MG63 (cell line): ENCODE results near the gene CTPS2. TPM values are rescaled to one million over a fixed set of nuclear protein-coding genes. Genes with fewer than 3 reads are reported as not detected.
"Not testable (repeated sequence)": the region's sequence is repeated elsewhere in the genome, so short reads cannot be mapped to it uniquely, and the experiment has no call there.

ENCODE experiments used
- DNase-seq: peaks from one replicate; pipeline ENCODE4 v3.0.0-alpha.2; 2020
- H3K27me3 ChIP-seq: fragments of 250-450 bp; sonication (Bioruptor Pico); 2 replicates; pipeline ENCODE4 v1.5.1; 2020; ENCODE audit warnings: mild to moderate bottlenecking, moderate library complexity
- H3K36me3 ChIP-seq: fragments of 250-450 bp; sonication (Bioruptor Pico); 2 replicates; pipeline ENCODE4 v1.5.1; 2020; ENCODE audit warnings: mild to moderate bottlenecking, moderate library complexity
- H3K4me3 ChIP-seq: fragments of 250-450 bp; sonication (Bioruptor Pico); 2 replicates; pipeline ENCODE4 v1.5.1; 2020; ENCODE audit warnings: mild to moderate bottlenecking, moderate library complexity
- H3K9me3 ChIP-seq: fragments of 250-450 bp; sonication (Bioruptor Pico); 2 replicates; pipeline ENCODE4 v1.5.1; 2020; ENCODE audit warnings: mild to moderate bottlenecking, moderate library complexity
- total RNA-seq: library from RNA; depleted of rRNA; stranded (reverse); fragments of >200 nt; shearing (Covaris generic); gene quantifications from 2 replicates; pipeline ENCODE4 v1.2.3, GENCODE V29; 2014; ENCODE audit warnings: low replicate concordance

CTPS2 gene
- total RNA-seq, 1 experiment from 2014 or later, result 13.2 TPM

DNA sequence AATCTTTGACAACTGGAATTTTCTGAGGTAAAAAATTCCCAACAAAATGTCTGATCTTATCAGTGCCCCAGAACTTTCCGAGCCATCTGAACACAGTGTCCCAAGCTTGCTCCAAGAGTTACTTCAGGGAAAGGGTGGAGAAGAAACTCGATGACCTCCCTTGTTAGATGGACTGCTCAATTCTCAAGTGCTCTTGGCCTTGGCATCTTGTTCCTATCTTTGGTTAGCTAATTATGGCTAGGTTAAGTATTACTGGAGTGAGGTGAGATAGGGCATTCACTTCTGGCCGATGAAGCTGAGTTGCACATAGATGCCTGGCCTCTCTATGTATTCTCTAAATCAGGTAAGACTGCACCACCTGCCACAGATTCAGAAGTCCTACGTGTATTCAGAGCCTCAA lies 71.6 kb downstream of the CTPS2 start:
- H3K9me3 ChIP-seq, result no peaks in the 10 kb centered on the region
- H3K27me3 ChIP-seq, result no peaks in the 10 kb centered on the region
- no peaks in the 10 kb centered on the region for H3K36me3 ChIP-seq
- H3K4me3 ChIP-seq, result no peak overlapping the region
- DNase-seq, result no peak

- no peak overlapping the region for H3K4me3 ChIP-seq
- H3K36me3 ChIP-seq, result no peaks in the 10 kb centered on the region
- no peaks in the 10 kb centered on the region for H3K9me3 ChIP-seq
- H3K27me3 ChIP-seq, result no peaks in the 10 kb centered on the region
- no peak for DNase-seq
Measured at GRCh38 chrX:16639966-16640365, 72.5 kb downstream of the CTPS2 start.

GRCh38 chrX:16638533-16638932 lies 73.9 kb downstream of the CTPS2 start:
- DNase-seq, result no peak
- Histone ChIP-seq H3K27me3 (no peaks in the 10 kb centered on the region), H3K4me3 (no peak overlapping the region), H3K36me3 (no peaks in the 10 kb centered on the region), H3K9me3 (no peaks in the 10 kb centered on the region)

DNA sequence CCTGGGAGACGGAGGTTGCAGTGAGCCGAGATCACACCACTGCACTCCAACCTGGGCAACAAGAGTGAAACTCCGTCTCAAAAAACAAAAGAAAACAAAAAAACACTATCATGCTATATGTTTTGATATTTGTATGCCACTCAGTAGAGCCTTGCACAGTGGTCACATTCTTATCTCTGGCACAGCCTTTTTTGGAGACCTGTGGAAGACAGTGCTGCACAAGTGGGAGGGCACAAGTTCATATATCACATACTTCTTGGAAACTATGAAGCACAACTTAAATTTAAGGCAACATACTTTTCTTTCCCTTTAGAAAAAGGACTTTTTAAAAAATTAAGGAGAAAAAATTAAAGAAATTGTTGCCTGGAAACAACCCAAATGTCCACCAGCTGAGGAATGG lies 76.9 kb downstream of the CTPS2 start:
- H3K9me3 ChIP-seq, result no peaks in the 10 kb centered on the region
- no peak overlapping the region for H3K4me3 ChIP-seq
- no peak for DNase-seq
- no peaks in the 10 kb centered on the region for H3K27me3 ChIP-seq
- H3K36me3 ChIP-seq, result no peaks in the 10 kb centered on the region

DNA sequence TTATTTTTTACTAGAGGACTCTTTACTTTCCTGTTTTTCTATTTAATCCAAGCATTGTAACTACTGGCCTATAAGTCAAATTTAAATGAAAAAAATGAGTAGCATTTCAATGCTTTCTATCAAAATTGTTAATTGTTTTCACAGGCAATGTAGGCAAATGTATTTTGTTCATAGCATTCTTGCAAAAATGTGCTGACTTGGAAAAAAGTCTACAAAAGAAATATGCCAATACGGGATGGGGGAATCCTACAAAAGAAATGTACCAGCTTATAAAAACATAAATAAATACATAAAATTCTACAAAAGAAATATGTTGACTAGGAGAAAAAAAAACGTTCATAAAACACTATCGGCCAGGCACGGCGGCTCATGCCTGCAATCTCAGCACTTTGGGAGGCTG lies 77.4 kb downstream of the CTPS2 start:
- DNase-seq, result no peak
- Histone ChIP-seq H3K9me3 (no peaks in the 10 kb centered on the region), H3K27me3 (no peaks in the 10 kb centered on the region), H3K4me3 (no peak overlapping the region), H3K36me3 (no peaks in the 10 kb centered on the region)

- Histone ChIP-seq H3K27me3 (no peaks in the 10 kb centered on the region), H3K36me3 (no peaks in the 10 kb centered on the region), H3K4me3 (no peak overlapping the region), H3K9me3 (no peaks in the 10 kb centered on the region)
- no peak for DNase-seq
Measured at GRCh38 chrX:16633754-16634153, 78.7 kb downstream of the CTPS2 start.

DNA sequence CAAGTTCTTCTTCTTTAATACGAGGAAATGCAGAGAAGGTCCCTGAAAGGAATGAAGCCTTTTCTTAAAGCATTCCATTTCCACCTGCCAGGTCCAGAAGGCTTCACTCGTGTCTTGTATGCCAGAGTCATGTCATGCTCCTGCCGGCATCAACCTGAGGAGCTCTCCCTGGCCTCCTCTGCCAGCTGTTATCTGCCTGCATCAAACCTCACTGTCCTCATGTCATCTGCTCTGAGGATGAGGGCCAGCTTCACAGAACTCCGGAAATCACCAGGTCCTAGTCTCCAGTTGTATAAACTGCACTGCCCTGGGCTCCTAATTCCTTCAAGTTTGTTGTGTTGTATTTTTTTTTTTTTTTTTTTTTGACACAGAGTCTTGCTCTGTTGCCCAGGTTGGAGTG lies 82.6 kb downstream of the CTPS2 start:
- H3K9me3 ChIP-seq, result no peaks in the 10 kb centered on the region
- no peaks in the 10 kb centered on the region for H3K27me3 ChIP-seq
- DNase-seq, result no peak
- H3K4me3 ChIP-seq, result no peak overlapping the region
- no peaks in the 10 kb centered on the region for H3K36me3 ChIP-seq

- no peak overlapping the region for H3K4me3 ChIP-seq
- H3K9me3 ChIP-seq, result no peaks in the 10 kb centered on the region
- DNase-seq, result no peak
- H3K36me3 ChIP-seq, result no peaks in the 10 kb centered on the region
- H3K27me3 ChIP-seq, result no peaks in the 10 kb centered on the region
Measured at GRCh38 chrX:16628946-16629595, 83.4 kb downstream of the CTPS2 start.

GRCh38 chrX:16628511-16628910 lies 84.0 kb downstream of the CTPS2 start:
- not testable (repeated sequence) for H3K27me3 ChIP-seq, DNase-seq, H3K9me3 ChIP-seq, H3K4me3 ChIP-seq, H3K36me3 ChIP-seq

GRCh38 chrX:16619024-16619423 lies 93.4 kb downstream of the CTPS2 start:
- H3K27me3 ChIP-seq, result no peaks in the 10 kb centered on the region
- peaks cover 3% of the 10 kb centered on the region; the same call in 1 of the 2 replicates for H3K36me3 ChIP-seq
- DNase-seq, result no peak
- no peak overlapping the region for H3K4me3 ChIP-seq
- no peaks in the 10 kb centered on the region for H3K9me3 ChIP-seq

DNA sequence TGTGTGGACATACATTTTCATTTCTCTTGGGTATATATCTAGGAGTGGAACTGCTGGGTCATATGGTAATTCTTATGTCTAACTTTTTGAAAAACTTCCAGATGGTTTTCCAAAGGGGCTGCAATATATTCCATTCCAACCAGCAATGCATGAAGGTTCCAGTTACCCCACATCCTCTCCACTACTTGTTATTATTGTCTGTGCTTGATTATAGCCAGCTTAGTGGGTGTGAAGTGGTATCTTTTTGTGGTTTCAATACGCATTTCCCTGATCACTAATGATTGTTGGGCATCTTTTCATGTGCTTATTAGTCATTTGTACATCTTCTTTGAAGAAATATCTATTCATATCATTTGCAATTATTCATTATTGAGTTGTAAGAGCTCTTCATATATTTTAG lies 94.0 kb downstream of the CTPS2 start:
- H3K9me3 ChIP-seq, result no peaks in the 10 kb centered on the region
- H3K27me3 ChIP-seq, result no peaks in the 10 kb centered on the region
- H3K4me3 ChIP-seq, result no peak overlapping the region
- peaks cover 3% of the 10 kb centered on the region; the same call in 1 of the 2 replicates for H3K36me3 ChIP-seq
- no peak for DNase-seq

DNA sequence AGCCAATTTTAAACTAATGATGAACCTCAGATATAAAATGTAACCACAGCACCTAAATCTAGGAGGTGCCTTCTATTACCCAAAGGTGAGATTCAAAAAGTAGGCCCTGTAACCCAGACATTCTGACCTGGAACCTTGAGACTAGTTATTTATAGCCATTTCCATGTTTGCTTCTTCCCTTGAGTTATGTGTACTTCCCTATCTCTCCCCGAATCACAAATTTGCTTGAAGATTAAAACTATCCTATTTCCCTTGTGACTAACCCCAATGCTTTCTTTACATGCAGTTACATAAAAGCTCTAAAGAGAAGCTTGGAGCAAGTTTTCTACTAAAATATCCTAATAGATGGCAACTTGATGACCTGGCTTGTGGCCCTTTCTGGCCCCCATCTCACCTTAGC lies 95.1 kb downstream of the CTPS2 start:
- H3K27me3 ChIP-seq, result no peaks in the 10 kb centered on the region
- no peaks in the 10 kb centered on the region for H3K9me3 ChIP-seq
- no peak for DNase-seq
- peaks cover 3% of the 10 kb centered on the region; the same call in 1 of the 2 replicates for H3K36me3 ChIP-seq
- H3K4me3 ChIP-seq, result no peak overlapping the region

- Histone ChIP-seq H3K36me3 (peaks cover 3% of the 10 kb centered on the region; the same call in 1 of the 2 replicates), H3K4me3 (no peak overlapping the region), H3K9me3 (no peaks in the 10 kb centered on the region), H3K27me3 (no peaks in the 10 kb centered on the region)
- DNase-seq, result no peak
Measured at GRCh38 chrX:16612257-16612897, 100.1 kb downstream of the CTPS2 start.

GRCh38 chrX:16610654-16611053 lies 101.8 kb downstream of the CTPS2 start:
- not testable (repeated sequence) for H3K9me3 ChIP-seq, H3K36me3 ChIP-seq, H3K27me3 ChIP-seq, DNase-seq, H3K4me3 ChIP-seq

DNA sequence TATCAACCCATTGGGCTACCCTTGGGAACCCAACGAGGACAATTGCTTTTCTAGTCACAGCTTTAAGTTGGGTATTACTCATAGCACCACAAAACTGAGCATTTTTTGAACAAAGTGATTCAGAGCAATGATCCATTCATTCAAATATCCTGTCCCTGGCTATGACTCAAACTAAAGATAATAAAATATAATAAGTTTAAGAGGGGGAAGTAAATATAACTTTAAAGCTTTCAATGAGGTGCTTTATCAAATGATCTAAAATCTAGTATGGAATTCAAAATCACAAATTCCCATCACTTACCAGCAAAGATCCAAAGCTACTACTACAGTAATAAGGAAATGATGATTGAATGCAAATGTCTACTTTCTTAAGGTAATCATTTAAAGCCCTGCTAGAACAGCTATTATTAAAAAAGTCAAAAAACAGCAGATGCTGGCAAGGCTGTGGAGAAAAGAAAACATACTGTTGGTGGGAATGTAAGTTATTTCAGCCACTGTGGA lies 102.3 kb downstream of the CTPS2 start:
- Histone ChIP-seq H3K27me3 (no peaks in the 10 kb centered on the region), H3K9me3 (no peaks in the 10 kb centered on the region), H3K36me3 (no peaks in the 10 kb centered on the region), H3K4me3 (no peak overlapping the region)
- DNase-seq, result no peak

- no peaks in the 10 kb centered on the region for H3K36me3 ChIP-seq
- DNase-seq, result no peak
- H3K4me3 ChIP-seq, result no peak overlapping the region
- H3K9me3 ChIP-seq, result no peaks in the 10 kb centered on the region
- H3K27me3 ChIP-seq, result no peaks in the 10 kb centered on the region
Measured at GRCh38 chrX:16606142-16606720, 106.2 kb downstream of the CTPS2 start.

- H3K9me3 ChIP-seq, result no peaks in the 10 kb centered on the region
- no peak overlapping the region for H3K4me3 ChIP-seq
- DNase-seq, result no peak
- H3K27me3 ChIP-seq, result no peaks in the 10 kb centered on the region
- H3K36me3 ChIP-seq, result no peaks in the 10 kb centered on the region
Measured at GRCh38 chrX:16604337-16604736, 108.1 kb downstream of the CTPS2 start.

DNA sequence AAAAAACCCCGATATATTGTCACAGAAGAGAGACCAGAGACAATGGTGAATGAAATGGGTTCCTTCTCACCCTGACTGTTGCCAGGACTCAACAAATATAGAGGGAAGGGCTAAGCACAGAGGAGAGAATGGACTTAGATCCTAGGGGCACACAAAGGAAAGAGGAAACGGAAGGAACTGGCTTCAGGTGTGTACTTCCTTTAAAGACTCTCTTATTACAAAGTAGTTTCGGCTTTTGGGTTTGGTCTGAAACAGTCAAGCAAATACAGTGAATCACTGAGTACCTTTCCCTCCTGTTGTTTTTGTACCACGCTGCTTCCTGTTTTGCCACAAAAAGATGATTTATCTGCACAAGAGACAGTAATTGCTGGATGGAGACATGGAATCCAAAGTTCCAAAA lies 108.6 kb downstream of the CTPS2 start:
- Histone ChIP-seq H3K9me3 (no peaks in the 10 kb centered on the region), H3K4me3 (no peak overlapping the region), H3K27me3 (no peaks in the 10 kb centered on the region), H3K36me3 (no peaks in the 10 kb centered on the region)
- DNase-seq, result no peak
